Measurements from ENCODE around the gene LRTM2.

Gene LRTM2

GRCh38 chr12:1820191-1820895 lies at the start of gene LRTM2:
LRTM2 (plus strand) TSS chr12:1820565; CDS start chr12:1828149, 7,584 bp downstream.
- no peak for DNase-seq (ENCODE audit: low read depth in 3 of 3)

DNA sequence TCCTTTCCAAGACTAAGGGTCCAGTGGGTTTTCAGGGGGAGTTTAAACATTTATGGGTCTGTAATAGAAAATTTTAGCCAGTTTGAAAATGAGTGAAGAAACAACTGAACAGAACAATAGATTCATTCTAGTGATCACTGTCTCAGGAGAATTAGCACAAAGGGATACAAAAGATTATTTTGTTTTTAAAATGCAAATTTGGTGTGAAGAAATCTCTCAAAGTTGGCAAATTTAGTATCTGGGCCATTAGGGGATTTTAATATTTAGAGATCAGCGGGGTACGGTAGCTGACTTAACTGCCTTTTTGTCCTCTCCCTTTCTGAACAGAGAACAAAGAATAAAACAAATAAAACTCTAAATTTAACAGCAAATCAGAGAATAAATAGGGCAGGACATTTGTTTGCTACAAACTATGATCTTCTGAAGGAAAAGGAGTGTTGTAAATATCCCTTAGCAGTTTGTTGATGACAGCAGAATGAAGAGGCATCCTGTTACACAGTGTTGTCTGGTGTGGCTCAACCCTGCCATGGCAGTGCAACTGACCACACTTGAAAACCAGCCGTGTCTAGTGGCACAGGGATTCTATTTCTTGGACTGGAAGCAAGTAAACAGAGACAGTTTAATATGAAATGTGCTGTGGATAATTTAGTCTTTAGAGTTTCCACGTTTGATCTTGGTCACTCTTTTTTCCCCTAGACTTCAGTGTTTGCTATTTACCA lies 46.3 kb upstream of the LRTM2 start:
- no peak for DNase-seq (ENCODE audit: low read depth in 3 of 3)

- no peak for DNase-seq (ENCODE audit: low read depth in 3 of 3)
These were observed 44.0 kb upstream of the LRTM2 start for GRCh38 chr12:1776170-1776921.

DNA sequence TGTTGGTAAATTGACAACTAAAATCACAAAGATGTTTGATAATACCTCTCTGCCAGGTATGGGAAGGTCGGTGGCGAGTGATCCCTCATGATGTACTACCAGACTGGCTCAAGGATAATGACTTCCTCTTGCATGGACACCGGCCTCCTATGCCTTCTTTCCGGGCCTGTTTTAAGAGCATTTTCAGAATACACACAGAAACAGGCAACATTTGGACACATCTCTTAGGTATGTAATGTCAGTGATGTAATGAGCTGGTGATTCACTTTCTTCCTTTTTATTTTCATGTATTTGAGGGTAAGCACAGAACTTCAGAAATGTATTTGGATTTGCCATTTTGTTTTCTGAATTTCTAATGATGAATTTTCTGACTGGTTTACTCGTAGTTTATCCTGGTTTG lies 42.6 kb upstream of the LRTM2 start:
- DNase-seq (ENCODE audit: low read depth in 3 of 3) = no peak

- DNase-seq (ENCODE audit: low read depth in 3 of 3) = no peak
These were observed 41.5 kb upstream of the LRTM2 start for GRCh38 chr12:1778911-1779310.

DNA sequence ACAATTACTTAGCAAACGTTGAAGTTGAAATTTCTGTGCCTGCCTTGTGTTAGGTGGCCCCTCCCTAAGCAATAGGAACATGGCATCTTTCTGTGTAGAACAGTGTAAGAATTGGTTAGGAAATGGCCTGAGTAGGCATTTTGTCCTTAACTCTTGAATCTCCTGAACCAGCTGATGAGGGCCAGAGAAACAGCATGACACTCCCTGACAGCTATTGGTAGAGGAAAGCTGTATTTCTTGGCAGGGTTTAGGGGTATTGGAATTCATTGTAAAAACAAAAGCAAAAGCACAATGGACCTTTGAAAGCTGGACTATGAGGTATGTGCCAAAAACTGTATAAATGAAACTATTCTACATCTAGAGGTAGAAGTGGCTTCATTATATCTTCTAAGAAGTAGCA lies 40.6 kb upstream of the LRTM2 start:
- DNase-seq (ENCODE audit: low read depth in 3 of 3) = no peak

DNA sequence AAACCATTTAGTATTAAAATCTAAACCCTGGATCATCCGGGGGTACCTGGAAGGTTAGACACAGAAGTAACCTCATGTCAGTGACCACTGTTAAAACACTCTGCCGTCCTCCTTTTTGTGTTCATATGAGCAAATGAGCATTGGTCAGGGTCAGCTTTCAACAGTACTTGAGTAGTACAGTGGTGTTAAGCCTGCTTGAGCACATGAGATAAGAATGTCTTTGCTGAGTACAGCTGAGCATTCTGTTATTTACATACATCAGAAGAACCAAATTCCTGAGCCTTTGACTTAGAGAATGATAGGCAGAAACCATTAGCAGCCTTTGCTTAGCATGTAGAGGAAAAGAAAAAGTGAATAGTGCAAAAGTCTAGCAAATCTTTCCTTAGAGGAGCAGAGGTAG lies 38.6 kb upstream of the LRTM2 start:
- no peak for DNase-seq (ENCODE audit: low read depth in 3 of 3)

GRCh38 chr12:1782215-1782614 lies 38.1 kb upstream of the LRTM2 start:
- DNase-seq (ENCODE audit: low read depth in 3 of 3) = no peak

- no peak for DNase-seq (ENCODE audit: low read depth in 3 of 3)
These were observed 32.7 kb upstream of the LRTM2 start for GRCh38 chr12:1787714-1788113.

DNA sequence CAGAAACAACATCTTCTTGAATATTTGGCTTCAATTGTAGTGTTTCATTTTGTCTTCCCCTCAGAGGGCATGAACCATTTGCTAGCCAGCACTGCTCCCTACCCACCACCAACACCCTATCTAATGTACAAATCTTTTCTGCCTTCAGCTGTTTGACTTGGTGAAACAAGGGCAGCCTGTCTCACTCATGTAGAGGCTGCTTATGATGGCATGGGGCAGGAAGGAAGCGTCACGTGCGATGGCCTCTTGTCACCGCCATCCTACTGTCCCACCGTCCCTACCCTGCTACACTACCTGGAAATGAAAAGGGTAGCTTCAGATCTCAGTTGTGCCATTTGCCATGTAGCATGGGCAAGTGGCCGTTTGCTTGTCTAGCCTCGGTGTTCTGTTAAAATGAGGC lies 29.9 kb upstream of the LRTM2 start:
- DNase-seq (ENCODE audit: low read depth in 3 of 3) = no peak

GRCh38 chr12:1791104-1791841 lies 29.1 kb upstream of the LRTM2 start:
- peak in 1 of 3 donors; percentile 40 for DNase-seq (ENCODE audit: low read depth in 3 of 3)

GRCh38 chr12:1792406-1792805 lies 28.0 kb upstream of the LRTM2 start:
- no peak for DNase-seq (ENCODE audit: low read depth in 3 of 3)

GRCh38 chr12:1793426-1794210 lies 26.7 kb upstream of the LRTM2 start:
- DNase-seq (ENCODE audit: low read depth in 3 of 3) = no peak

GRCh38 chr12:1794440-1795090 lies 25.8 kb upstream of the LRTM2 start:
- no peak for DNase-seq (ENCODE audit: low read depth in 3 of 3)

GRCh38 chr12:1795221-1795784 lies 25.1 kb upstream of the LRTM2 start:
- DNase-seq (ENCODE audit: low read depth in 3 of 3) = no peak

- peak; percentile 89 to 92 (median 90) for DNase-seq (ENCODE audit: low read depth in 3 of 3)
These were observed 24.4 kb upstream of the LRTM2 start for GRCh38 chr12:1795785-1796514.

DNA sequence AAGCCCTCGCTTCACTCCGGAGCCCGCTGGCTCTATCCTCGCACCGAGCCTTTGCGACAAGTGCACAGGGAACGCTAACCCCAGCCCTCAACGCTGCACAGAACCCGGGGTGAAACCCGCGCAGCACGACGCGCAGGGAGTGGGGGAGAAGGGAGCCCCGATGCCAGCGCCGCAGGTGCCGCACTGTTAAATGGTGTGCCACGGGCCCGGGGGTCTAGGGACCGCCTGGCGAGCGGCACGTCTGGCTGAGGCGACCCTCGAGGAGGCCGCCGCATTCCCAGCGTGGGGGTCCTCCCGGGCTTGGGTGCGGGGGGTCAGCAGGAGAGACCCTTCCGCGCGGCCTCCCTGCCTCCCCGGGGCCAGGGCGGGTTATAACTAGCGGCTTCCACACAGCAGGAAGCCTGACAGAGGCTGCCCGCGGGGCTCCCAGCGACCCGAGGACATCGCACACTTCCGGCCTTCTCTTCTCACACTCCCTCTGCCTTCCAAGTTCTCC lies 23.8 kb upstream of the LRTM2 start:
- peak in 1 of 3 donors; percentile 42 for DNase-seq (ENCODE audit: low read depth in 3 of 3)

GRCh38 chr12:1797011-1797901 lies 23.1 kb upstream of the LRTM2 start:
- peak in 2 of 3 donors; percentile 39 to 44 for DNase-seq (ENCODE audit: low read depth in 3 of 3)

Measured in stimulated activated CD4-positive, alpha-beta T cell treated with anti-CD3 and anti-CD28 coated beads, TNF-alpha, amount 100 ng/mL, for 48 hours (primary cell).